ENCODE results near the gene MLH1.
A peak's percentile ranks its signal among the peaks of the same experiment; 100 is the strongest.
"Not testable (repeated sequence)": the region's sequence is repeated elsewhere in the genome, so short reads cannot be mapped to it uniquely, and the experiment has no call there.

The MLH1 gene

GRCh38 chr3:37030588-37030987 lies 37.3 kb downstream of the MLH1 start:
- peak overlapping the region; percentile 37 for H3K27ac ChIP-seq
- DNase-seq (ENCODE audit: low read depth, low spot score): no peak

- DNase-seq (ENCODE audit: low read depth, low spot score): no peak
These were observed 37.9 kb downstream of the MLH1 start for GRCh38 chr3:37031096-37031682.

GRCh38 chr3:37032961-37033360 lies 39.6 kb downstream of the MLH1 start:
- no peak for DNase-seq (ENCODE audit: low read depth, low spot score)
- no peak overlapping the region for H3K27ac ChIP-seq

More at GRCh38 chr3:37031096-37031682, 37.9 kb downstream of the MLH1 start:
- H3K27ac ChIP-seq: no peak overlapping the region

- DNase-seq (ENCODE audit: low read depth, low spot score): no peak
- no peak overlapping the region for H3K27ac ChIP-seq
These were observed 44.0 kb downstream of the MLH1 start for GRCh38 chr3:37037352-37037751.

GRCh38 chr3:37039161-37039846 lies 46.0 kb downstream of the MLH1 start:
- no peak for DNase-seq (ENCODE audit: low read depth, low spot score)
- no peak overlapping the region for H3K27ac ChIP-seq

- DNase-seq (ENCODE audit: low read depth, low spot score): no peak
- H3K27ac ChIP-seq: no peak overlapping the region
These were observed 46.9 kb downstream of the MLH1 start for GRCh38 chr3:37040231-37040630.

GRCh38 chr3:37041546-37042195 lies 48.4 kb downstream of the MLH1 start:
- H3K27ac ChIP-seq: no peak overlapping the region
- no peak for DNase-seq (ENCODE audit: low read depth, low spot score)

GRCh38 chr3:37042712-37043111 lies 49.4 kb downstream of the MLH1 start:
- not testable (repeated sequence) for H3K27ac ChIP-seq; DNase-seq (ENCODE audit: low read depth, low spot score)

- no peak overlapping the region for H3K27ac ChIP-seq
These were observed 57.0 kb downstream of the MLH1 start for GRCh38 chr3:37050282-37050681.

GRCh38 chr3:37052860-37053259 lies 59.5 kb downstream of the MLH1 start:
- no peak for DNase-seq (ENCODE audit: low read depth, low spot score)

More at GRCh38 chr3:37050282-37050681, 57.0 kb downstream of the MLH1 start:
- no peak for DNase-seq (ENCODE audit: low read depth, low spot score)

GRCh38 chr3:37053337-37053736 lies 60.0 kb downstream of the MLH1 start:
- no peak overlapping the region for H3K27ac ChIP-seq
- DNase-seq (ENCODE audit: low read depth, low spot score): no peak

More at GRCh38 chr3:37052860-37053259, 59.5 kb downstream of the MLH1 start:
- H3K27ac ChIP-seq: no peak overlapping the region

GRCh38 chr3:37053753-37054152 lies 60.4 kb downstream of the MLH1 start:
- no peak overlapping the region for H3K27ac ChIP-seq
- no peak for DNase-seq (ENCODE audit: low read depth, low spot score)

- DNase-seq (ENCODE audit: low read depth, low spot score): no peak
- H3K27ac ChIP-seq: no peak overlapping the region
These were observed 61.1 kb downstream of the MLH1 start for GRCh38 chr3:37054370-37054769.

GRCh38 chr3:37055077-37055476 lies 61.8 kb downstream of the MLH1 start:
- not testable (repeated sequence) for DNase-seq (ENCODE audit: low read depth, low spot score); H3K27ac ChIP-seq

- no peak for DNase-seq (ENCODE audit: low read depth, low spot score)
- no peak overlapping the region for H3K27ac ChIP-seq
These were observed 63.5 kb downstream of the MLH1 start for GRCh38 chr3:37056826-37057225.

GRCh38 chr3:37058117-37058516 lies 64.8 kb downstream of the MLH1 start:
- no peak for DNase-seq (ENCODE audit: low read depth, low spot score)
- no peak overlapping the region for H3K27ac ChIP-seq

GRCh38 chr3:37064747-37065146 lies 71.4 kb downstream of the MLH1 start:
- DNase-seq (ENCODE audit: low read depth, low spot score): no peak
- H3K27ac ChIP-seq: no peak overlapping the region

- DNase-seq (ENCODE audit: low read depth, low spot score): no peak
These were observed 74.3 kb downstream of the MLH1 start for GRCh38 chr3:37067577-37067976.

GRCh38 chr3:37068031-37068430 lies 74.7 kb downstream of the MLH1 start:
- H3K27ac ChIP-seq: no peak overlapping the region
- DNase-seq (ENCODE audit: low read depth, low spot score): no peak

More at GRCh38 chr3:37067577-37067976, 74.3 kb downstream of the MLH1 start:
- no peak overlapping the region for H3K27ac ChIP-seq

- no peak overlapping the region for H3K27ac ChIP-seq
- DNase-seq (ENCODE audit: low read depth, low spot score): no peak
These were observed 78.6 kb downstream of the MLH1 start for GRCh38 chr3:37071921-37072320.

GRCh38 chr3:37072892-37073291 lies 79.6 kb downstream of the MLH1 start:
- no peak for DNase-seq (ENCODE audit: low read depth, low spot score)
- H3K27ac ChIP-seq: no peak overlapping the region

Measured in epithelial cell of prostate (primary cell).